SK-N-SH (cell line): ENCODE measurements around the gene ARMCX5. TPM values are rescaled to one million over a fixed set of nuclear protein-coding genes. Genes with fewer than 3 reads are reported as not detected.

Experiments used
- CTCF ChIA-PET: fragments of 300-600, 350-600 bp; formaldehyde crosslinking; extraction: SDS; loops from one replicate; lab custom pipeline; 2021; lab: Yijun Ruan, JAX
- POLR2A ChIA-PET: fragments of 350-600 bp; sonication (Branson Sonifier 250); formaldehyde crosslinking; extraction: SDS; loops from one replicate; lab custom pipeline; 2020; ENCODE audit warnings: antibody characterized with exemption, inconsistent platforms; lab: Yijun Ruan, JAX
- DNase-seq: peaks from one replicate; pipeline ENCODE4 v3.0.0; 2012
- H2AFZ ChIP-seq: fragments of 200-600 bp; sonication (generic); 2 replicates; pipeline ENCODE4 v1.8.1; 2016; ENCODE audit warnings: antibody characterized with exemption, mild to moderate bottlenecking, low read depth
- H3F3A ChIP-seq: fragments of 200-600 bp; sonication (generic); replicated peaks from 2 replicates; pipeline ENCODE3; 2016; ENCODE audit warnings: antibody characterized with exemption, mild to moderate bottlenecking; ENCODE audit not compliant: insufficient read depth
- H3K27ac ChIP-seq, 2 experiments: fragments of 200-500 bp in 1 of 2; fragments of 200-600 bp in 1 of 2; sonication (Bioruptor generic) in 1 of 2; sonication (generic), shearing (Covaris generic) in 1 of 2; 2 replicates each; pipeline versions ENCODE4 v1.5.1 to v1.6.1; 2014 to 2016; ENCODE audit warnings: low read depth in 2 of 2, inconsistent platforms in 1 of 2, low read length in 1 of 2, mild to moderate bottlenecking in 1 of 2, mixed read lengths in 1 of 2
- H3K27me3 ChIP-seq: fragments of 200-600 bp; sonication (generic), shearing (Covaris generic); 2 replicates; pipeline ENCODE4 v1.6.1; 2016; ENCODE audit warnings: mixed run types; ENCODE audit not compliant: insufficient read depth
- H3K36me3 ChIP-seq, 2 experiments: fragments of 200-500 bp in 1 of 2; fragments of 200-600 bp in 1 of 2; sonication (Bioruptor generic) in 1 of 2; sonication (generic) in 1 of 2; replicated peaks in 1 of 2; 2 replicates each; pipeline versions ENCODE3 to v1.5.1; 2014 to 2016; ENCODE audit warnings: low read length in 1 of 2, mild to moderate bottlenecking in 1 of 2; ENCODE audit not compliant: insufficient read depth in 2 of 2, control insufficient read depth in 1 of 2
- H3K4me1 ChIP-seq, 2 experiments: fragments of 200-500 bp in 1 of 2; fragments of 200-600 bp in 1 of 2; sonication (Bioruptor generic) in 1 of 2; sonication (generic), shearing (Covaris generic) in 1 of 2; 2 replicates each; pipeline versions ENCODE4 v1.5.1 to v1.6.1; 2014 to 2016; ENCODE audit warnings: low read depth in 1 of 2, low read length in 1 of 2, mixed run types in 1 of 2; ENCODE audit not compliant: insufficient read depth in 2 of 2, control insufficient read depth in 1 of 2
- H3K4me2 ChIP-seq: fragments of 200-600 bp; sonication (generic), shearing (Covaris generic); 2 replicates; pipeline ENCODE4 v1.6.1; 2017; ENCODE audit warnings: mixed run types
- H3K4me3 ChIP-seq, 2 experiments: fragments of 200-500 bp in 1 of 2; fragments of 200-600 bp in 1 of 2; sonication (Bioruptor generic) in 1 of 2; sonication (generic), shearing (Covaris generic) in 1 of 2; 2 replicates each; pipeline versions ENCODE4 v1.5.1 to v1.8.1; 2014 to 2016; ENCODE audit warnings: low read depth in 2 of 2, inconsistent platforms in 1 of 2, low read length in 1 of 2, mild to moderate bottlenecking in 1 of 2, mixed read lengths in 1 of 2, moderate library complexity in 1 of 2
- H3K79me2 ChIP-seq: fragments of 200-600 bp; sonication (generic); 2 replicates; pipeline ENCODE4 v1.8.1; 2017; ENCODE audit warnings: mild to moderate bottlenecking; ENCODE audit not compliant: insufficient read depth
- H3K9ac ChIP-seq: fragments of 200-600 bp; sonication (generic); 2 replicates; pipeline ENCODE4 v1.6.1; 2017; ENCODE audit warnings: mixed run types
- H3K9me2 ChIP-seq: fragments of 200-600 bp; sonication (generic); 2 replicates; pipeline ENCODE4 v1.6.1; 2017; ENCODE audit warnings: mixed run types
- H3K9me3 ChIP-seq: fragments of 200-600 bp; sonication (generic); 2 replicates; pipeline ENCODE4 v1.6.1; 2017; ENCODE audit warnings: mixed run types, mild to moderate bottlenecking, moderate library complexity
- H4K20me1 ChIP-seq: fragments of 200-600 bp; sonication (generic); 2 replicates; pipeline ENCODE4 v1.6.1; 2017; ENCODE audit warnings: mild to moderate bottlenecking, mixed run types; ENCODE audit not compliant: insufficient read depth
- CHD2 ChIP-seq: fragments of 150-350 bp; IDR thresholded peaks from 2 replicates; pipeline ENCODE4 v1.6.1; 2018; ENCODE audit warnings: low read length; ENCODE audit not compliant: partially characterized antibody
- CTCF ChIP-seq: fragments of 200-600 bp; sonication (generic); IDR thresholded peaks from 2 replicates; pipeline ENCODE4 v1.6.1; 2017; ENCODE audit warnings: antibody characterized with exemption, mild to moderate bottlenecking, moderate library complexity
- FOXM1 ChIP-seq: IDR thresholded peaks from 2 replicates; pipeline ENCODE4 v1.4.0; 2012; ENCODE audit warnings: low read depth, mild to moderate bottlenecking
- JUND ChIP-seq: IDR thresholded peaks from 2 replicates; pipeline ENCODE4 v1.4.0; 2012
- MEF2A ChIP-seq: IDR thresholded peaks from 2 replicates; pipeline ENCODE4 v1.4.0; 2012; ENCODE audit warnings: low read depth, borderline replicate concordance
- MXI1 ChIP-seq: IDR thresholded peaks from 2 replicates; pipeline ENCODE4 v1.6.1; 2012; ENCODE audit warnings: mild to moderate bottlenecking, low read depth, low read length, improper control_type of control experiment
- NFIC ChIP-seq: IDR thresholded peaks from 2 replicates; pipeline ENCODE4 v1.4.0; 2012; ENCODE audit warnings: borderline replicate concordance
- POLR2AphosphoS5 ChIP-seq: IDR thresholded peaks from 2 replicates; pipeline ENCODE4 v1.6.1; 2012; ENCODE audit warnings: low read depth, low read length
- RCOR1 ChIP-seq: fragments of 150-350 bp; IDR thresholded peaks from 2 replicates; pipeline ENCODE4 v1.6.1; 2017; ENCODE audit warnings: antibody characterized with exemption, low read length
- REST ChIP-seq: IDR thresholded peaks from 2 replicates; pipeline ENCODE4 v1.6.1; 2012; ENCODE audit warnings: mild to moderate bottlenecking, low read depth, low read length, moderate library complexity
- SIN3A ChIP-seq: IDR thresholded peaks from 2 replicates; pipeline ENCODE4 v1.6.1; 2012; ENCODE audit warnings: low read depth, mild to moderate bottlenecking, low read length, moderate library complexity, borderline replicate concordance
- TCF12 ChIP-seq: IDR thresholded peaks from 2 replicates; pipeline ENCODE4 v1.4.0; 2012
- TEAD4 ChIP-seq: IDR thresholded peaks from 2 replicates; pipeline ENCODE4 v1.4.0; 2012; ENCODE audit warnings: mild to moderate bottlenecking, borderline replicate concordance; ENCODE audit not compliant: insufficient read depth
- USF1 ChIP-seq: IDR thresholded peaks from 2 replicates; pipeline ENCODE4 v1.4.0; 2012; ENCODE audit warnings: low read depth, borderline replicate concordance
- WGBS: methylation state at CpG from one replicate; pipeline ENCODE4 v1.1.6; 2017; ENCODE audit warnings: low lambda C conversion rate; 5-methylcytosine and 5-hydroxymethylcytosine counted together
- polyA plus RNA-seq, 3 experiments: library from polyadenylated mRNA; depleted of rRNA; stranded (reverse); fragments of >200 nt; gene quantifications; 2 replicates each; pipeline ENCODE4 v1.2.3, GENCODE V29; 2012

ARMCX5 gene
- polyA plus RNA-seq, 1 of the 3 experiments (the other 2 are of a cell fraction) = 9.6 TPM

GRCh38 chrX:102627640-102628039 lies 28.3 kb downstream of the ARMCX5 start (continued):
- TF ChIP-seq REST (no peak), MEF2A (no peak), RCOR1 (no peak), MXI1 (no peak), POLR2AphosphoS5 (no peak), SIN3A (no peak)

GRCh38 chrX:102637561-102637960 lies 38.2 kb downstream of the ARMCX5 start:
- H3K79me2 ChIP-seq = no peaks in the 10 kb centered on the region
- no peaks in the 10 kb centered on the region for H3F3A ChIP-seq
- ChIA-PET POLR2A (no interaction called here), CTCF (interaction anchor here (0.7 kb wide), 1 partner anchor 22 kb away, joined by 3 read pairs; no protein-coding TSS in a partner anchor)
- DNase-seq = no peak
- H3K4me2 ChIP-seq = no peak overlapping the region
- no peak overlapping the region for H2AFZ ChIP-seq
- no peak overlapping the region for H3K4me3 ChIP-seq
- no peaks in the 10 kb centered on the region for H3K4me1 ChIP-seq
- no peaks in the 10 kb centered on the region for H3K27me3 ChIP-seq
- TF ChIP-seq JUND (no peak), RCOR1 (no peak), FOXM1 (no peak), USF1 (no peak), POLR2AphosphoS5 (no peak), TEAD4 (no peak), TCF12 (no peak), CTCF (no peak), CHD2 (no peak), NFIC (no peak)
- TF ChIP-seq, all 33 proteins: peak for 0
- H3K9me2 ChIP-seq = no peaks in the 10 kb centered on the region
- 38% methylated on average over 1 of the region's 1 CpG for WGBS
- H3K9me3 ChIP-seq = no peaks in the 10 kb centered on the region
- no peaks in the 10 kb centered on the region for H4K20me1 ChIP-seq
- H3K9ac ChIP-seq = no peak overlapping the region
- no peaks in the 10 kb centered on the region for H3K36me3 ChIP-seq
- H3K27ac ChIP-seq = no peak overlapping the region
